GM12892 (cell line): Measurements from ENCODE around the gene CKMT2. TPM values are rescaled to one million over a fixed set of nuclear protein-coding genes. Genes with fewer than 3 reads are reported as not detected.

Source experiments
- DNase-seq: peaks from one replicate; pipeline ENCODE4 v3.0.0; 2011; ENCODE audit not compliant: insufficient read length
- FAIRE-seq: peaks from 2 replicates; lab custom pipeline; 2011; peaks lifted over from hg19 to GRCh38; lab: Jason Lieb, UNC
- POLR2A ChIP-seq: IDR thresholded peaks from 2 replicates; pipeline ENCODE4 v1.6.1; 2011; ENCODE audit warnings: low read depth, low read length, control low read depth
- POLR2AphosphoS5 ChIP-seq: IDR thresholded peaks from 2 replicates; pipeline ENCODE4 v1.6.1; 2011; ENCODE audit warnings: low read depth, low read length, control low read depth
- TAF1 ChIP-seq: IDR thresholded peaks from 2 replicates; pipeline ENCODE4 v1.6.1; 2011; ENCODE audit warnings: low read depth, mild to moderate bottlenecking, control low read depth, low read length, borderline replicate concordance
- polyA plus RNA-seq: library from polyadenylated mRNA; unstranded; fragments of >200 nt; gene quantifications from one replicate; pipeline ENCODE4 v1.2.1, GENCODE V29; 2012; ENCODE audit warnings: missing spikeins, inconsistent platforms; ENCODE audit not compliant: missing spikeins

CKMT2 gene
- polyA plus RNA-seq, result 0.76 TPM

- DNase-seq (no peak), FAIRE-seq (no peak)
- no peak for TF ChIP-seq POLR2AphosphoS5
- no peak for TF ChIP-seq POLR2A
- TF ChIP-seq TAF1, result no peak
These were observed at the start of gene CKMT2 for GRCh38 chr5:81233080-81233634. Gene CKMT2, plus strand, starts transcription at chr5:81233322. Its CDS starts 17,811 bp downstream, at chr5:81251133.

GRCh38 chr5:81183811-81184748 lies 49.0 kb upstream of the CKMT2 start:
- FAIRE-seq (no peak), DNase-seq (no peak)
- TF ChIP-seq POLR2A, result no peak
- TF ChIP-seq POLR2AphosphoS5, result no peak
- TF ChIP-seq TAF1, result no peak

- no peak for FAIRE-seq
- no peak for DNase-seq
- TF ChIP-seq TAF1 (no peak), POLR2AphosphoS5 (no peak), POLR2A (no peak)
These were observed 48.4 kb upstream of the CKMT2 start for GRCh38 chr5:81184749-81185110.

- DNase-seq (no peak), FAIRE-seq (peak; percentile 48)
- TF ChIP-seq POLR2A (no peak), POLR2AphosphoS5 (no peak), TAF1 (no peak)
These were observed 45.2 kb upstream of the CKMT2 start for GRCh38 chr5:81187885-81188284.

GRCh38 chr5:81188962-81189361 lies 44.2 kb upstream of the CKMT2 start:
- FAIRE-seq (peak; percentile 54), DNase-seq (no peak)
- TF ChIP-seq POLR2A (no peak), POLR2AphosphoS5 (no peak), TAF1 (no peak)

- FAIRE-seq (no peak), DNase-seq (no peak)
- TF ChIP-seq POLR2AphosphoS5 (no peak), TAF1 (no peak), POLR2A (no peak)
These were observed 43.1 kb upstream of the CKMT2 start for GRCh38 chr5:81189875-81190498.

GRCh38 chr5:81191726-81192372 lies 41.3 kb upstream of the CKMT2 start:
- TF ChIP-seq POLR2AphosphoS5, result no peak
- TF ChIP-seq TAF1, result no peak
- no peak for TF ChIP-seq POLR2A
- DNase-seq, result no peak
- FAIRE-seq, result no peak

GRCh38 chr5:81192373-81192750 lies 40.8 kb upstream of the CKMT2 start:
- TF ChIP-seq TAF1 (no peak), POLR2AphosphoS5 (no peak), POLR2A (no peak)
- FAIRE-seq (no peak), DNase-seq (no peak)

- FAIRE-seq, result peak; percentile 90
- TF ChIP-seq POLR2AphosphoS5 (no peak), TAF1 (no peak), POLR2A (no peak)
- peak; percentile 85 for DNase-seq
These were observed 38.3 kb upstream of the CKMT2 start for GRCh38 chr5:81194633-81195334.

GRCh38 chr5:81195335-81195929 lies 37.7 kb upstream of the CKMT2 start:
- DNase-seq (no peak), FAIRE-seq (no peak)
- no peak for TF ChIP-seq TAF1

- FAIRE-seq, result no peak
- TF ChIP-seq POLR2AphosphoS5 (no peak), TAF1 (no peak), POLR2A (no peak)
These were observed 30.5 kb upstream of the CKMT2 start for GRCh38 chr5:81202655-81203054.

More at GRCh38 chr5:81202655-81203054, 30.5 kb upstream of the CKMT2 start:
- DNase-seq, result no peak
